ENCODE results near the gene IFNGR2.
"Not testable (repeated sequence)": the region's sequence is repeated elsewhere in the genome, so short reads cannot be mapped to it uniquely, and the experiment has no call there.

Gene IFNGR2

GRCh38 chr21:33380483-33380998 is 22.7 kb upstream of the IFNGR2 start:
- Histone ChIP-seq H2AK5ac (ENCODE audit: low read depth, low read length) (no peak overlapping the region), H3K27ac (replicated peaks; ENCODE audit: low read length) (no peak overlapping the region), H3K23ac (ENCODE audit: low read depth, low read length, poor library complexity) (no peak overlapping the region), H4K8ac (ENCODE audit: low read depth, low read length) (no peak overlapping the region), H3K9ac (ENCODE audit: low read depth, low read length, poor library complexity) (no peak overlapping the region), H3K9me3 (replicated peaks in 1 of 2; ENCODE audit: control insufficient read depth in 2 of 2, insufficient read depth in 1 of 2, low read depth in 1 of 2, low read length in 2 of 2) (no peaks in the 10 kb centered on the region), H3K36me3 (replicated peaks in 1 of 2; ENCODE audit: control insufficient read depth in 2 of 2, insufficient read depth in 2 of 2, low read length in 2 of 2) (no peaks in the 10 kb centered on the region), H3K79me1 (ENCODE audit: low read depth, low read length) (no peaks in the 10 kb centered on the region), H3K14ac (ENCODE audit: low read length) (no peak overlapping the region), H2BK12ac (ENCODE audit: low read length) (no peak overlapping the region), H2AFZ (ENCODE audit: low read length) (peak overlapping the region; percentile 79), H3K4ac (ENCODE audit: low read length) (no peak overlapping the region), H3K4me2 (ENCODE audit: insufficient read depth, low read length, poor library complexity, severe bottlenecking) (no peak overlapping the region), H3K27me3 (ENCODE audit: control insufficient read depth in 3 of 3, insufficient read depth in 3 of 3, low read depth in 1 of 3, low read length in 3 of 3) (no peaks in the 10 kb centered on the region), H2BK15ac (ENCODE audit: low read length) (no peak overlapping the region), H2BK5ac (ENCODE audit: low read length) (no peak overlapping the region), H3K4me1 (ENCODE audit: control insufficient read depth in 2 of 2, insufficient read depth in 1 of 2, low read depth in 1 of 2, low read length in 2 of 2) (peaks cover 2 to 6% of the 10 kb centered on the region in 2 donors), H2BK120ac (ENCODE audit: low read depth, low read length) (no peak overlapping the region), H4K91ac (ENCODE audit: low read depth, low read length, poor library complexity) (no peak overlapping the region), H3K4me3 (ENCODE audit: low read length in 2 of 2) (no peak overlapping the region), H3K18ac (ENCODE audit: low read length) (no peak overlapping the region)
- WGBS, 2 donors (ENCODE audit: extremely low coverage in 2 of 2, insufficient read length in 2 of 2, insufficient replicate concordance in 1 of 2): no CpG with 5 or more reads among the region's 11 CpGs
- DNase-seq (ENCODE audit: low spot score): no peak

- H3K4me1 ChIP-seq (ENCODE audit: control insufficient read depth in 2 of 2, insufficient read depth in 1 of 2, low read depth in 1 of 2, low read length in 2 of 2); H3K4me2 ChIP-seq (ENCODE audit: insufficient read depth, low read length, poor library complexity, severe bottlenecking); H2BK15ac ChIP-seq (ENCODE audit: low read length); H2AFZ ChIP-seq (ENCODE audit: low read length); DNase-seq (ENCODE audit: low spot score); H3K23ac ChIP-seq (ENCODE audit: low read depth, low read length, poor library complexity); H3K9me3 ChIP-seq (replicated peaks in 1 of 2; ENCODE audit: control insufficient read depth in 2 of 2, insufficient read depth in 1 of 2, low read depth in 1 of 2, low read length in 2 of 2); H3K27ac ChIP-seq (replicated peaks; ENCODE audit: low read length); H3K18ac ChIP-seq (ENCODE audit: low read length); H3K4ac ChIP-seq (ENCODE audit: low read length); H3K4me3 ChIP-seq (ENCODE audit: low read length in 2 of 2); H3K36me3 ChIP-seq (replicated peaks in 1 of 2; ENCODE audit: control insufficient read depth in 2 of 2, insufficient read depth in 2 of 2, low read length in 2 of 2); H4K91ac ChIP-seq (ENCODE audit: low read depth, low read length, poor library complexity); H2BK5ac ChIP-seq (ENCODE audit: low read length); H4K8ac ChIP-seq (ENCODE audit: low read depth, low read length); H3K9ac ChIP-seq (ENCODE audit: low read depth, low read length, poor library complexity); H2AK5ac ChIP-seq (ENCODE audit: low read depth, low read length); H3K79me1 ChIP-seq (ENCODE audit: low read depth, low read length); H3K27me3 ChIP-seq (ENCODE audit: control insufficient read depth in 3 of 3, insufficient read depth in 3 of 3, low read depth in 1 of 3, low read length in 3 of 3); H2BK120ac ChIP-seq (ENCODE audit: low read depth, low read length); H2BK12ac ChIP-seq (ENCODE audit: low read length): not testable (repeated sequence)
- WGBS, 2 donors (ENCODE audit: extremely low coverage in 2 of 2, insufficient read length in 2 of 2, insufficient replicate concordance in 1 of 2): no CpG with 5 or more reads among the region's 6 CpGs
- H3K14ac ChIP-seq (ENCODE audit: low read length): peak overlapping the region; percentile 65
Observed at GRCh38 chr21:33381381-33381780, 21.8 kb upstream of the IFNGR2 start.

GRCh38 chr21:33383056-33383888 is 19.9 kb upstream of the IFNGR2 start:
- Histone ChIP-seq H3K4me1 (ENCODE audit: control insufficient read depth in 2 of 2, insufficient read depth in 1 of 2, low read depth in 1 of 2, low read length in 2 of 2) (peaks cover 2 to 6% of the 10 kb centered on the region in 2 donors), H3K4me2 (ENCODE audit: insufficient read depth, low read length, poor library complexity, severe bottlenecking) (no peak overlapping the region), H2BK12ac (ENCODE audit: low read length) (no peak overlapping the region), H3K18ac (ENCODE audit: low read length) (peak overlapping the region; percentile 3), H3K23ac (ENCODE audit: low read depth, low read length, poor library complexity) (peak overlapping the region; percentile 60), H3K4me3 (ENCODE audit: low read length in 2 of 2) (no peak overlapping the region), H3K27me3 (ENCODE audit: control insufficient read depth in 3 of 3, insufficient read depth in 3 of 3, low read depth in 1 of 3, low read length in 3 of 3) (no peaks in the 10 kb centered on the region), H4K91ac (ENCODE audit: low read depth, low read length, poor library complexity) (no peak overlapping the region), H3K14ac (ENCODE audit: low read length) (no peak overlapping the region), H2BK5ac (ENCODE audit: low read length) (peak overlapping the region; percentile 57), H2AK5ac (ENCODE audit: low read depth, low read length) (no peak overlapping the region), H4K8ac (ENCODE audit: low read depth, low read length) (peak overlapping the region; percentile 31), H3K27ac (replicated peaks; ENCODE audit: low read length) (no peak overlapping the region), H3K36me3 (replicated peaks in 1 of 2; ENCODE audit: control insufficient read depth in 2 of 2, insufficient read depth in 2 of 2, low read length in 2 of 2) (no peaks in the 10 kb centered on the region), H3K9ac (ENCODE audit: low read depth, low read length, poor library complexity) (no peak overlapping the region), H2BK120ac (ENCODE audit: low read depth, low read length) (no peak overlapping the region), H2AFZ (ENCODE audit: low read length) (peak overlapping the region; percentile 91), H2BK15ac (ENCODE audit: low read length) (no peak overlapping the region), H3K79me1 (ENCODE audit: low read depth, low read length) (no peaks in the 10 kb centered on the region), H3K9me3 (replicated peaks in 1 of 2; ENCODE audit: control insufficient read depth in 2 of 2, insufficient read depth in 1 of 2, low read depth in 1 of 2, low read length in 2 of 2) (no peaks in the 10 kb centered on the region), H3K4ac (ENCODE audit: low read length) (no peak overlapping the region)
- WGBS, 2 donors (ENCODE audit: extremely low coverage in 2 of 2, insufficient read length in 2 of 2, insufficient replicate concordance in 1 of 2): no CpG with 5 or more reads among the region's 20 CpGs
- no peak for DNase-seq (ENCODE audit: low spot score)

DNA sequence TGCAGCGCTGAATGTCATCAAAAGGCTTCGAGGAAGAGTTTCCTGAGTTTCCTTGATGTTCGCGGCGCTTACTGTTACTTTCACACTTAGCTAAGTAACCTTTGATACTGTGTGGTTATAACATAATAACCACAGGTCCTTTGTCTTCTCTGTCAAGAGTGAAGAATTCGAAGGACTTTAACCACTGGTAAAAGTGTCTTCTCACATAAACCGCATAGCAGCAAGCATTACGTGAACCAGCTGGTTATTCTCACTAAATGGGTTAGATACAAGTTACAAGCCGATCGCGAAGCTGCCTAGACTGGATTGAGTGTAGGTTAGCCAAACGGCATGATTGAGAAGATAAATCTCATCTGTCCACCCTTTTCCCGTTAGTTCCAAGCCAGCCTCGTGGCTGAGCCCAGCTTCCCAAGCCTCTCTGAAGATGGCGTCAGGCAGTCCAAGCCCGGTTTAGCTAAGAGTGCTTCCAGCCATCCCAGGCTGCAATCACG is 18.3 kb upstream of the IFNGR2 start:
- H2AK5ac ChIP-seq (ENCODE audit: low read depth, low read length): no peak overlapping the region
- no peak overlapping the region for H2BK120ac ChIP-seq (ENCODE audit: low read depth, low read length)
- H3K14ac ChIP-seq (ENCODE audit: low read length): no peak overlapping the region
- WGBS, 2 donors (ENCODE audit: extremely low coverage in 2 of 2, insufficient read length in 2 of 2, insufficient replicate concordance in 1 of 2): no CpG with 5 or more reads among the region's 17 CpGs
- H3K18ac ChIP-seq (ENCODE audit: low read length): peak overlapping the region; percentile 50
- no peak overlapping the region for H3K27ac ChIP-seq (replicated peaks; ENCODE audit: low read length)
- H2AFZ ChIP-seq (ENCODE audit: low read length): peak overlapping the region; percentile 49
- H3K36me3 ChIP-seq (replicated peaks in 1 of 2; ENCODE audit: control insufficient read depth in 2 of 2, insufficient read depth in 2 of 2, low read length in 2 of 2): no peaks in the 10 kb centered on the region
- no peaks in the 10 kb centered on the region for H3K27me3 ChIP-seq (ENCODE audit: control insufficient read depth in 3 of 3, insufficient read depth in 3 of 3, low read depth in 1 of 3, low read length in 3 of 3)
- H3K9ac ChIP-seq (ENCODE audit: low read depth, low read length, poor library complexity): no peak overlapping the region
- no peaks in the 10 kb centered on the region for H3K9me3 ChIP-seq (replicated peaks in 1 of 2; ENCODE audit: control insufficient read depth in 2 of 2, insufficient read depth in 1 of 2, low read depth in 1 of 2, low read length in 2 of 2)
- no peak overlapping the region for H4K8ac ChIP-seq (ENCODE audit: low read depth, low read length)
- no peak overlapping the region for H3K4me2 ChIP-seq (ENCODE audit: insufficient read depth, low read length, poor library complexity, severe bottlenecking)
- no peak overlapping the region for H2BK12ac ChIP-seq (ENCODE audit: low read length)
- H3K4me1 ChIP-seq (ENCODE audit: control insufficient read depth in 2 of 2, insufficient read depth in 1 of 2, low read depth in 1 of 2, low read length in 2 of 2): peaks cover 2 to 6% of the 10 kb centered on the region in 2 donors
- H2BK15ac ChIP-seq (ENCODE audit: low read length): no peak overlapping the region
- no peak for DNase-seq (ENCODE audit: low spot score)
- H3K4me3 ChIP-seq (ENCODE audit: low read length in 2 of 2): no peak overlapping the region
- H3K79me1 ChIP-seq (ENCODE audit: low read depth, low read length): no peaks in the 10 kb centered on the region
- H3K4ac ChIP-seq (ENCODE audit: low read length): no peak overlapping the region
- H2BK5ac ChIP-seq (ENCODE audit: low read length): no peak overlapping the region
- H4K91ac ChIP-seq (ENCODE audit: low read depth, low read length, poor library complexity): no peak overlapping the region
- H3K23ac ChIP-seq (ENCODE audit: low read depth, low read length, poor library complexity): no peak overlapping the region
